ENCODE measurements around the gene WDR75. TPM values are rescaled to one million over a fixed set of nuclear protein-coding genes. Genes with fewer than 3 reads are reported as not detected.

Gene WDR75
- total RNA-seq, 2 donors from 2014 or later: 15.3 to 30.7 TPM

- no peaks in the 10 kb centered on the region for H3K36me3 ChIP-seq
- intact Hi-C loops (cut with DNase I): no loop called here
- H3K27me3 ChIP-seq (replicated peaks; ENCODE audit: insufficient read depth): no peaks in the 10 kb centered on the region
- WGBS: 75% methylated on average over 2 of the region's 2 CpGs
- H3K4me3 ChIP-seq: no peak overlapping the region
- no peak overlapping the region for H3K27ac ChIP-seq
- H3K9me3 ChIP-seq: no peaks in the 10 kb centered on the region
- no peaks in the 10 kb centered on the region for H3K4me1 ChIP-seq (replicated peaks)
- TF ChIP-seq CTCF (IDR thresholded peaks at IDR 0.05): no peak
- no peak for TF ChIP-seq POLR2AphosphoS5 (IDR thresholded peaks at IDR 0.05)
- TF ChIP-seq POLR2A (IDR thresholded peaks at IDR 0.05): no peak
- DNase-seq (ENCODE audit: low spot score): no peak
These were observed 70.1 kb downstream of the WDR75 start for GRCh38 chr2:189511210-189511959.

DNA sequence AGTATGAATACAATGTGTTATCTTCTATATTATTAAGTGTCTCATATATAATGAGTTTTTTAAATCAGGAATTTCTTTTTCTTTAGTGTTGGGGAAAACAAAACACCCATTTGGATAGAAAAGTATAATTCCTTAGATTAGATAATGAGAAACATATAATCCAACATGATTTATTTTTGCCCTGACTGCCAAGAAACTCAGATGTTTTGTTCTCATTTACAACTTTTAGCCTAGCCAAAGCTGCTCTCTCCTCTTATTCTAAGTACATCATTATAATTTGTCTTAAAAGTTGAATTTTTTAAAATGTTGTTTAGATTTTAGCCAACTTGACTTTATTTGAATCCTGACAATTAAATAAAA lies 70.7 kb downstream of the WDR75 start:
- no peak for DNase-seq (ENCODE audit: low spot score)
- H3K27me3 ChIP-seq (replicated peaks; ENCODE audit: insufficient read depth): no peaks in the 10 kb centered on the region
- TF ChIP-seq POLR2A (IDR thresholded peaks at IDR 0.05) (no peak), CTCF (IDR thresholded peaks at IDR 0.05) (no peak), POLR2AphosphoS5 (IDR thresholded peaks at IDR 0.05) (no peak)
- no peaks in the 10 kb centered on the region for H3K9me3 ChIP-seq
- intact Hi-C loops (cut with DNase I): no loop called here
- H3K4me1 ChIP-seq (replicated peaks): no peaks in the 10 kb centered on the region
- no peaks in the 10 kb centered on the region for H3K36me3 ChIP-seq
- no peak overlapping the region for H3K4me3 ChIP-seq
- H3K27ac ChIP-seq: no peak overlapping the region

DNA sequence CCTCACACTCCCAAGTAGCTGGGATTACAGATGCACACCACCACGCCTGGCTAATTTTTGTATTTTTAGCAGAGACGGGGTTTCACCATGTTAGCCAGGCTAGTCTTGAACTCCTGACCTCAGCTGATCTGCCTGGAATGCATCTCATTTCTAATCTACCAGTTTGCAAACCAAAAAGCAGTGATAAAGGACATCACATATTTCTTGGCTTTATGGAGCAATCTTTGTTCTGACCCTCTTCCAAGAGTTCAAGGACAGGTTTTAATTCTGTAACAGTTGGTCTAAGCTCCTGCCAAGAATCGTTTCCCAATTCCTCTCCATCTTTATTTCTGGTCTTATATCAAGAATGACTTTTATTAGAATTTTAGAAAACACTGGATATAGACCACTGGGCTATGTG lies 71.6 kb downstream of the WDR75 start:
- H3K4me3 ChIP-seq: no peak overlapping the region
- 72% methylated on average over 3 of the region's 3 CpGs for WGBS
- no peaks in the 10 kb centered on the region for H3K36me3 ChIP-seq
- no peaks in the 10 kb centered on the region for H3K27me3 ChIP-seq (replicated peaks; ENCODE audit: insufficient read depth)
- intact Hi-C loops (cut with DNase I): no loop called here
- H3K27ac ChIP-seq: no peak overlapping the region
- TF ChIP-seq POLR2A (IDR thresholded peaks at IDR 0.05) (no peak), POLR2AphosphoS5 (IDR thresholded peaks at IDR 0.05) (no peak), CTCF (IDR thresholded peaks at IDR 0.05) (no peak)
- DNase-seq (ENCODE audit: low spot score): no peak
- no peaks in the 10 kb centered on the region for H3K4me1 ChIP-seq (replicated peaks)
- H3K9me3 ChIP-seq: no peaks in the 10 kb centered on the region

GRCh38 chr2:189514104-189514503 lies 72.8 kb downstream of the WDR75 start:
- H3K9me3 ChIP-seq: no peaks in the 10 kb centered on the region
- TF ChIP-seq POLR2A (IDR thresholded peaks at IDR 0.05): no peak
- TF ChIP-seq POLR2AphosphoS5 (IDR thresholded peaks at IDR 0.05): no peak
- no peak for TF ChIP-seq CTCF (IDR thresholded peaks at IDR 0.05)
- DNase-seq (ENCODE audit: low spot score): no peak
- H3K36me3 ChIP-seq: no peaks in the 10 kb centered on the region
- no peaks in the 10 kb centered on the region for H3K27me3 ChIP-seq (replicated peaks; ENCODE audit: insufficient read depth)
- no peaks in the 10 kb centered on the region for H3K4me1 ChIP-seq (replicated peaks)
- WGBS: 92% methylated on average over 3 of the region's 3 CpGs
- H3K4me3 ChIP-seq: no peak overlapping the region
- no peak overlapping the region for H3K27ac ChIP-seq
- intact Hi-C loops (cut with DNase I): no loop called here

DNA sequence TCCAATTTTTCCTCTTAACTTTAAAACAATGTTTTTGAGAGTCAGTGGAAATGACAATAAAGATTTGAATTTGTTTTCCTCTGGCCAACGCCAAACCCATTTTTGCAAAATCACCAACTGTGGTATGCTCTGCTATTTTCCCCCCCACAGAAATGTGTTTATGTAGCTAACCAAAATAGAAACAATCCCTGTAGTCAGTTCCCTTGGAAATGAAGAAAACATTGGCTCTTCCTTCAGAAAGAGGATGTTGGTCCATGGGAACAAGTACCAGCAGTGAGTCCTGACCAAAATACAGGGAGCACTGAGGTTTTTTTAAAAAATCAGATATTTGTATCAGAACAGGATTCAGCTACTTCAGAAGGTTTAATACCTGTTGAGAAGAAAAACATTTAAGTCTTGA lies 74.0 kb downstream of the WDR75 start:
- H3K4me3 ChIP-seq: no peak overlapping the region
- no peak overlapping the region for H3K27ac ChIP-seq
- no peaks in the 10 kb centered on the region for H3K27me3 ChIP-seq (replicated peaks; ENCODE audit: insufficient read depth)
- WGBS: 76% methylated on average over 1 of the region's 1 CpG
- DNase-seq (ENCODE audit: low spot score): no peak
- TF ChIP-seq POLR2A (IDR thresholded peaks at IDR 0.05): no peak
- TF ChIP-seq POLR2AphosphoS5 (IDR thresholded peaks at IDR 0.05): no peak
- H3K36me3 ChIP-seq: no peaks in the 10 kb centered on the region
- H3K4me1 ChIP-seq (replicated peaks): no peaks in the 10 kb centered on the region
- intact Hi-C loops (cut with DNase I): no loop called here
- no peaks in the 10 kb centered on the region for H3K9me3 ChIP-seq

Measured in prostate gland (tissue), 2 donors.